ENCODE measurements around the gene ZNF396.
A peak's percentile ranks its signal among the peaks of the same experiment; 100 is the strongest.

Gene ZNF396

GRCh38 chr18:35343936-35344735 lies 33.0 kb downstream of the ZNF396 start, which contains the start of gene ZNF24:
TSS of gene ZNF24 (minus strand) at chr18:35344420. CDS start at chr18:35340650, 3,770 bp downstream.
- peak; percentile 83 for TF ChIP-seq TAF1 (IDR thresholded peaks at IDR 0.05; ENCODE audit: low read depth)
- TF ChIP-seq TEAD4 (IDR thresholded peaks at IDR 0.05) = no peak
- TF ChIP-seq RAD21 (IDR thresholded peaks at IDR 0.05; ENCODE audit: low read depth) = no peak
- no peak for TF ChIP-seq NFIC (IDR thresholded peaks at IDR 0.05)
- 0 out of 2 replicates have a peak, but pooled peaks have one; percentile 35 for TF ChIP-seq ZBTB7A (IDR thresholded peaks at IDR 0.05; ENCODE audit: low read depth)
- TF ChIP-seq TCF12 (IDR thresholded peaks at IDR 0.05; ENCODE audit: low read depth) = peak; percentile 59; the same call in 1 of the 2 replicates
- peak; percentile 42; the same call in 1 of the 2 replicates for TF ChIP-seq EGR1 (IDR thresholded peaks at IDR 0.05)
- TF ChIP-seq CREB1 (IDR thresholded peaks at IDR 0.05; ENCODE audit: low read depth) = no peak; the same call in 1 of the 2 replicates
- peak; percentile 86 for TF ChIP-seq MAX (IDR thresholded peaks at IDR 0.05)
- TF ChIP-seq USF1 (IDR thresholded peaks at IDR 0.05) = no peak
- TF ChIP-seq FOXM1 (IDR thresholded peaks at IDR 0.05; ENCODE audit: borderline replicate concordance, low read depth) = peak; percentile 88
- TF ChIP-seq CEBPB (IDR thresholded peaks at IDR 0.05) = 0 out of 2 replicates have a peak, but pooled peaks have one; percentile 24
- TF ChIP-seq REST (IDR thresholded peaks at IDR 0.05; ENCODE audit: low read depth) = 0 out of 2 replicates have a peak, but pooled peaks have one; percentile 13
- TF ChIP-seq EP300 (IDR thresholded peaks at IDR 0.05; ENCODE audit: borderline replicate concordance) = no peak; the same call in 1 of the 2 replicates
- TF ChIP-seq YY1 (IDR thresholded peaks at IDR 0.05; ENCODE audit: low read depth) = no peak; the same call in 1 of the 2 replicates

GRCh38 chr18:35343488-35343935 lies 33.6 kb downstream of the ZNF396 start:
- TF ChIP-seq MAX (IDR thresholded peaks at IDR 0.05) (no peak), CREB1 (IDR thresholded peaks at IDR 0.05; ENCODE audit: low read depth) (no peak), EGR1 (IDR thresholded peaks at IDR 0.05) (no peak), ZBTB7A (IDR thresholded peaks at IDR 0.05; ENCODE audit: low read depth) (no peak)

GRCh38 chr18:35337286-35337685 lies 39.9 kb downstream of the ZNF396 start:
- TF ChIP-seq ZBTB7A (IDR thresholded peaks at IDR 0.05; ENCODE audit: low read depth) (no peak), MAX (IDR thresholded peaks at IDR 0.05) (no peak), USF1 (IDR thresholded peaks at IDR 0.05) (no peak), REST (IDR thresholded peaks at IDR 0.05; ENCODE audit: low read depth) (no peak), CREB1 (IDR thresholded peaks at IDR 0.05; ENCODE audit: low read depth) (no peak), RAD21 (IDR thresholded peaks at IDR 0.05; ENCODE audit: low read depth) (no peak), EGR1 (IDR thresholded peaks at IDR 0.05) (no peak), YY1 (IDR thresholded peaks at IDR 0.05; ENCODE audit: low read depth) (no peak), TEAD4 (IDR thresholded peaks at IDR 0.05) (no peak), FOXM1 (IDR thresholded peaks at IDR 0.05; ENCODE audit: borderline replicate concordance, low read depth) (no peak), EP300 (IDR thresholded peaks at IDR 0.05; ENCODE audit: borderline replicate concordance) (no peak)

- TF ChIP-seq CREB1 (IDR thresholded peaks at IDR 0.05; ENCODE audit: low read depth) (no peak), FOXM1 (IDR thresholded peaks at IDR 0.05; ENCODE audit: borderline replicate concordance, low read depth) (no peak), EP300 (IDR thresholded peaks at IDR 0.05; ENCODE audit: borderline replicate concordance) (no peak), RAD21 (IDR thresholded peaks at IDR 0.05; ENCODE audit: low read depth) (no peak), TCF12 (IDR thresholded peaks at IDR 0.05; ENCODE audit: low read depth) (no peak), YY1 (IDR thresholded peaks at IDR 0.05; ENCODE audit: low read depth) (no peak), NFIC (IDR thresholded peaks at IDR 0.05) (no peak), REST (IDR thresholded peaks at IDR 0.05; ENCODE audit: low read depth) (no peak), CEBPB (IDR thresholded peaks at IDR 0.05) (no peak), EGR1 (IDR thresholded peaks at IDR 0.05) (no peak), USF1 (IDR thresholded peaks at IDR 0.05) (no peak), TEAD4 (IDR thresholded peaks at IDR 0.05) (no peak), TAF1 (IDR thresholded peaks at IDR 0.05; ENCODE audit: low read depth) (no peak), ZBTB7A (IDR thresholded peaks at IDR 0.05; ENCODE audit: low read depth) (no peak)
These were observed 41.3 kb downstream of the ZNF396 start for GRCh38 chr18:35335866-35336265.
